DOHH2 (cell line): ENCODE data around the gene ENSA.

ENCODE experiments used
- EZH2phosphoT487 ChIP-seq: fragments of 200-600 bp; sonication (generic); IDR thresholded peaks from 2 replicates; pipeline ENCODE4 v1.6.1; 2017; ENCODE audit warnings: borderline replicate concordance, mild to moderate bottlenecking, antibody characterized with exemption, low read length, moderate library complexity, mixed read lengths
- TF ChIP-seq, protein P1 (sequence below): fragments of 200-600 bp; sonication (generic); IDR thresholded peaks from one replicate; pipeline ENCODE4 v1.5.1; 2014; ENCODE audit warnings: antibody characterized with exemption, mild to moderate bottlenecking, low read depth, low read length; ENCODE audit not compliant: poor library complexity, severe bottlenecking

DNA sequence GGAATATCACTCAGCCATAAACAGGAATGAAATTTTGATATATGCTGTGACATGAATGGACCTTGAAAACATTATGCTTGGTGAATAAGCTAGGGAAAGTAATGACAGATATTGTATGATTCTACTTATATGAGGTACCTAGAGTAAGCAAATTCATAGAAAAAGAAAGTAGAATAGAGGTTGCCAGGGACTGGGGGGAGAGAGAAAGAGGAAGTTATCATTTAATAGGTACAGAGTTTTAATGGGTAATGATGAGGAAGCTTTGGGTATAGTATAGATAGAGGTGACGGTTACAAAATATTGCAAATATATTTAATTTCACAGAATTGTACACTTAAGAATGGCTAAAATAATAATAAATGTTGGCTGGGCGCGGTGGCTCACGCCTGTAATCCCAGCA is 31.2 kb upstream of the ENSA start:
- TF ChIP-seq, protein P1, sequence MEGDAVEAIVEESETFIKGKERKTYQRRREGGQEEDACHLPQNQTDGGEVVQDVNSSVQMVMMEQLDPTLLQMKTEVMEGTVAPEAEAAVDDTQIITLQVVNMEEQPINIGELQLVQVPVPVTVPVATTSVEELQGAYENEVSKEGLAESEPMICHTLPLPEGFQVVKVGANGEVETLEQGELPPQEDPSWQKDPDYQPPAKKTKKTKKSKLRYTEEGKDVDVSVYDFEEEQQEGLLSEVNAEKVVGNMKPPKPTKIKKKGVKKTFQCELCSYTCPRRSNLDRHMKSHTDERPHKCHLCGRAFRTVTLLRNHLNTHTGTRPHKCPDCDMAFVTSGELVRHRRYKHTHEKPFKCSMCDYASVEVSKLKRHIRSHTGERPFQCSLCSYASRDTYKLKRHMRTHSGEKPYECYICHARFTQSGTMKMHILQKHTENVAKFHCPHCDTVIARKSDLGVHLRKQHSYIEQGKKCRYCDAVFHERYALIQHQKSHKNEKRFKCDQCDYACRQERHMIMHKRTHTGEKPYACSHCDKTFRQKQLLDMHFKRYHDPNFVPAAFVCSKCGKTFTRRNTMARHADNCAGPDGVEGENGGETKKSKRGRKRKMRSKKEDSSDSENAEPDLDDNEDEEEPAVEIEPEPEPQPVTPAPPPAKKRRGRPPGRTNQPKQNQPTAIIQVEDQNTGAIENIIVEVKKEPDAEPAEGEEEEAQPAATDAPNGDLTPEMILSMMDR, result no peak
- no peak for TF ChIP-seq EZH2phosphoT487
